ENCODE measurements around the gene FKBP9. TPM values are rescaled to one million over a fixed set of nuclear protein-coding genes. Genes with fewer than 3 reads are reported as not detected.

Gene FKBP9
- total RNA-seq, 1 experiment from 2014 or later = 155 TPM

DNA sequence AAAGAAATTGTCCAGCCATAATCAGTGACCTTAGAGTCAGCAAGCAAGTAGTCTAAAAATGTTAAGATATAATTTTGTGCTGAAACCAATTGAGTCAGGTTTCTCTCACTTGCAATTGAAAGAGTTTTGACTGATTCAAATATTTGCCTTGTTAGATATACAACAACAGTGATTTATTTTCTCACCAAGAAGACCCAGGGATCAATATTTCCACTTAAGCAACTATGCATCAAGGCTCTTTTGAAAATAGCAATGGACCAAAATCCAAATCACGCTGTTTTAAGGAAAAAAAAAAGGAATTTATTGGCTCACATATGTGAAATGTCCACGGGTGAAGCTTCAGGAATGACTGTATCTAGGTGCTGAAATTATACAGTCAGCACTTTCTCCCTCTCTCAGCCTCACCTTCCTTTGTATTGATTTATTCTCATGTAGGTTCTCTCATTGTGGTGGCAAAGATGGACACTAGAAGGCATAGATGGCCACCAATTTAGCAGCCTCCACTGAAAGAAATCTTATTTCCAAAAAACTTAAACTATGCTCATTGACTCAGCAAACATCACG lies 9.7 kb upstream of the FKBP9 start:
- no peaks in the 10 kb centered on the region for H3K9me2 ChIP-seq (ENCODE audit: insufficient read depth)
- POLR2A ChIA-PET (ENCODE audit: unreplicated experiment) = interaction anchor here (0.7 kb wide), 1 partner anchor 54 kb away, joined by 3 read pairs; no protein-coding TSS in a partner anchor
- intact Hi-C loops (cut with micrococcal nuclease; ENCODE audit: unreplicated experiment) = loop anchor here (10.0 kb wide), 1 partner anchor 453 kb away; the partner anchor contains the start of genes AVL9 and LSM5

DNA sequence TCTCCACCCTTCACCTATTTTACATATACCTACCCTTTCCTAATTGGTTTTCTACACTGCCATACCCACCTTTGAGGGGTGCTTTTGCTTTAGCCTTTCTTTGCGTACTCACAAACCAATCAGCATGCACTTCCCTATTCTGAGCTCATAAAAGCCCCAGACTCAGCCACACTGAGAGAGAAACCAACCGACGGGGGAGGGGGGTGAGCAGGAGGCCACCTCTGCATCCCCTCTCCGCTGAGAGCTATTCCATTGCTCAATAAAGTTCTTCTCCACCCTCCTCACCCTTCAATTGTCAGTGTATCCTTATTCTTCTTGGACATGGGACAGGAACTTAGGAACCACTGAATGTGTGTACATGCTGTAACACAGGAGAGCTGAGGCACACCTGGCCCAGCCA lies 9.0 kb upstream of the FKBP9 start:
- no peaks in the 10 kb centered on the region for H4K20me1 ChIP-seq (ENCODE audit: insufficient read depth)
- CTCF ChIA-PET = no interaction called here

More for the DNA sequence above, 9.7 kb upstream of the FKBP9 start:
- peaks cover 11% of the 10 kb centered on the region for H3F3A ChIP-seq (ENCODE audit: insufficient read depth, low read depth)
- no peaks in the 10 kb centered on the region for H3K27me3 ChIP-seq (ENCODE audit: insufficient read depth, low read depth)
- H3K36me3 ChIP-seq (ENCODE audit: low read depth) = no peaks in the 10 kb centered on the region
- no peaks in the 10 kb centered on the region for H4K20me1 ChIP-seq (ENCODE audit: insufficient read depth)
- H3K9me3 ChIP-seq (ENCODE audit: insufficient read depth, low read depth) = peaks cover 16% of the 10 kb centered on the region
- no peak overlapping the region for H2AFZ ChIP-seq
- no peaks in the 10 kb centered on the region for H3K79me2 ChIP-seq (ENCODE audit: low read depth)
- CTCF ChIA-PET = interaction anchor here (0.5 kb wide), 1 partner anchor 37 kb away, joined by 8 read pairs; no protein-coding TSS in a partner anchor
- no peak overlapping the region for H3K4me3 ChIP-seq
- no peak for DNase-seq
- no peaks in the 10 kb centered on the region; the same call in 1 of the 2 replicates for H3K4me1 ChIP-seq (replicated peaks; ENCODE audit: insufficient read depth)
- no TSS peak for BruUV-seq (replicated peaks)
- TF ChIP-seq CTCF (conservative IDR thresholded peaks at IDR 0.05) (no peak), EZH2 (IDR thresholded peaks at IDR 0.05; ENCODE audit: low read depth) (no peak)
- no peak overlapping the region for H3K4me2 ChIP-seq
- no peak overlapping the region for H3K27ac ChIP-seq

DNA sequence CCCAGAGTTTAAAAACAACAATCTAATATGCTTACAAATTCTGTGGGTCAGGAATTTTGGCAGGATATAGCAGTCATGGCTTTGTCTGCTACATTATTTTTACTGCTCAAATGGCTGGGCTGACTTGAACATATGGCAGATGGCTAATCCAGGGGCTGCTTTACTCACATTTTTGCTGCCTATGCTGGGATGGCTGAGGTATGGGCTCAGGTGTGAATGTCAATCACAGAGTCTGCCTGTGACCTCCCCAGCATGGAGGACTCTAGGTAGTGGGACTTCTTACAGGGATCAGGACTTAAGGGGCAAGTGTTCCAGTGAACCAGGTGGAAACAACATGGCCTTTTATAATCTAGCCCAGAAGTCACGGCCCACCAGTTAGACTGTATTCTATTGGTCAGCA lies 4.4 kb upstream of the FKBP9 start:
- POLR2A ChIA-PET (ENCODE audit: unreplicated experiment) = no interaction called here

More for the DNA sequence above, 9.0 kb upstream of the FKBP9 start:
- Histone ChIP-seq H3K27me3 (ENCODE audit: insufficient read depth, low read depth) (no peaks in the 10 kb centered on the region), H2AFZ (no peak overlapping the region), H3K9me3 (ENCODE audit: insufficient read depth, low read depth) (peaks cover 16% of the 10 kb centered on the region), H3F3A (ENCODE audit: insufficient read depth, low read depth) (peaks cover 7% of the 10 kb centered on the region; the same call in 1 of the 2 replicates), H3K27ac (no peak overlapping the region), H3K79me2 (ENCODE audit: low read depth) (no peaks in the 10 kb centered on the region), H3K4me1 (replicated peaks; ENCODE audit: insufficient read depth) (no peaks in the 10 kb centered on the region; the same call in 1 of the 2 replicates), H3K9me2 (ENCODE audit: insufficient read depth) (no peaks in the 10 kb centered on the region), H3K4me3 (no peak overlapping the region), H3K4me2 (no peak overlapping the region), H3K36me3 (ENCODE audit: low read depth) (no peaks in the 10 kb centered on the region)
- DNase-seq = no peak
- no TSS peak for BruUV-seq (replicated peaks)
- intact Hi-C loops (cut with micrococcal nuclease; ENCODE audit: unreplicated experiment) = loop anchor here (10.0 kb wide), 1 partner anchor 453 kb away; the partner anchor contains the start of genes AVL9 and LSM5
- POLR2A ChIA-PET (ENCODE audit: unreplicated experiment) = no interaction called here
- TF ChIP-seq EZH2 (IDR thresholded peaks at IDR 0.05; ENCODE audit: low read depth) (no peak), CTCF (conservative IDR thresholded peaks at IDR 0.05) (no peak)

More for the DNA sequence above, 4.4 kb upstream of the FKBP9 start:
- peaks cover 9% of the 10 kb centered on the region; the same call in 1 of the 2 replicates for H3K9me3 ChIP-seq (ENCODE audit: insufficient read depth, low read depth)
- peaks cover 7% of the 10 kb centered on the region; the same call in 1 of the 2 replicates for H3K4me1 ChIP-seq (replicated peaks; ENCODE audit: insufficient read depth)
- peaks cover 2% of the 10 kb centered on the region; the same call in 1 of the 2 replicates for H3K79me2 ChIP-seq (ENCODE audit: low read depth)
- CTCF ChIA-PET = no interaction called here
- H3K4me3 ChIP-seq = no peak overlapping the region
- no peaks in the 10 kb centered on the region for H3K27me3 ChIP-seq (ENCODE audit: insufficient read depth, low read depth)
- H3F3A ChIP-seq (ENCODE audit: insufficient read depth, low read depth) = no peaks in the 10 kb centered on the region
- TF ChIP-seq CTCF (conservative IDR thresholded peaks at IDR 0.05) = no peak
- no peak for TF ChIP-seq EZH2 (IDR thresholded peaks at IDR 0.05; ENCODE audit: low read depth)
- no peak for DNase-seq
- no TSS peak for BruUV-seq (replicated peaks)
- H2AFZ ChIP-seq = no peak overlapping the region
- no peaks in the 10 kb centered on the region for H3K9me2 ChIP-seq (ENCODE audit: insufficient read depth)
- intact Hi-C loops (cut with micrococcal nuclease; ENCODE audit: unreplicated experiment) = no loop called here
- no peaks in the 10 kb centered on the region for H3K36me3 ChIP-seq (ENCODE audit: low read depth)
- H3K4me2 ChIP-seq = no peak overlapping the region
- H4K20me1 ChIP-seq (ENCODE audit: insufficient read depth) = no peaks in the 10 kb centered on the region
- no peak overlapping the region for H3K27ac ChIP-seq

Measured in PC-9 (cell line).